Measurements from ENCODE around the gene RGS6. TPM values are rescaled to one million over a fixed set of nuclear protein-coding genes. Genes with fewer than 3 reads are reported as not detected.
A peak's percentile ranks its signal among the peaks of the same experiment; 100 is the strongest.

Gene RGS6
- total RNA-seq, 1 experiment from 2014 or later, result not detected

- H3K4me3 Mint-ChIP-seq (ENCODE audit: unreplicated experiment), result no peak overlapping the region
- no peak for DNase-seq (ENCODE audit: unreplicated experiment)
- ChIA-PET CTCF (no interaction called here), POLR2A (no interaction called here)
- peaks cover 68% of the 10 kb centered on the region for H3K27me3 Mint-ChIP-seq (ENCODE audit: insufficient read depth, unreplicated experiment)
- intact Hi-C loops (cut with micrococcal nuclease), result no loop called here
- no peak overlapping the region for H3K27ac Mint-ChIP-seq (ENCODE audit: low read depth, unreplicated experiment)
- H3K36me3 Mint-ChIP-seq (ENCODE audit: insufficient read depth, unreplicated experiment), result no peaks in the 10 kb centered on the region
- TF ChIP-seq, protein P1, sequence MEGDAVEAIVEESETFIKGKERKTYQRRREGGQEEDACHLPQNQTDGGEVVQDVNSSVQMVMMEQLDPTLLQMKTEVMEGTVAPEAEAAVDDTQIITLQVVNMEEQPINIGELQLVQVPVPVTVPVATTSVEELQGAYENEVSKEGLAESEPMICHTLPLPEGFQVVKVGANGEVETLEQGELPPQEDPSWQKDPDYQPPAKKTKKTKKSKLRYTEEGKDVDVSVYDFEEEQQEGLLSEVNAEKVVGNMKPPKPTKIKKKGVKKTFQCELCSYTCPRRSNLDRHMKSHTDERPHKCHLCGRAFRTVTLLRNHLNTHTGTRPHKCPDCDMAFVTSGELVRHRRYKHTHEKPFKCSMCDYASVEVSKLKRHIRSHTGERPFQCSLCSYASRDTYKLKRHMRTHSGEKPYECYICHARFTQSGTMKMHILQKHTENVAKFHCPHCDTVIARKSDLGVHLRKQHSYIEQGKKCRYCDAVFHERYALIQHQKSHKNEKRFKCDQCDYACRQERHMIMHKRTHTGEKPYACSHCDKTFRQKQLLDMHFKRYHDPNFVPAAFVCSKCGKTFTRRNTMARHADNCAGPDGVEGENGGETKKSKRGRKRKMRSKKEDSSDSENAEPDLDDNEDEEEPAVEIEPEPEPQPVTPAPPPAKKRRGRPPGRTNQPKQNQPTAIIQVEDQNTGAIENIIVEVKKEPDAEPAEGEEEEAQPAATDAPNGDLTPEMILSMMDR (IDR thresholded peaks at IDR 0.05; ENCODE audit: unreplicated experiment), result no peak
- peaks cover 5% of the 10 kb centered on the region for H3K4me1 Mint-ChIP-seq (ENCODE audit: insufficient read depth, unreplicated experiment)
- no peaks in the 10 kb centered on the region for H3K9me3 Mint-ChIP-seq (ENCODE audit: unreplicated experiment)
- no TSS peak for BruUV-seq (replicated peaks)
Observed at GRCh38 chr14:72377016-72377415, 444.8 kb downstream of the RGS6 start.

DNA sequence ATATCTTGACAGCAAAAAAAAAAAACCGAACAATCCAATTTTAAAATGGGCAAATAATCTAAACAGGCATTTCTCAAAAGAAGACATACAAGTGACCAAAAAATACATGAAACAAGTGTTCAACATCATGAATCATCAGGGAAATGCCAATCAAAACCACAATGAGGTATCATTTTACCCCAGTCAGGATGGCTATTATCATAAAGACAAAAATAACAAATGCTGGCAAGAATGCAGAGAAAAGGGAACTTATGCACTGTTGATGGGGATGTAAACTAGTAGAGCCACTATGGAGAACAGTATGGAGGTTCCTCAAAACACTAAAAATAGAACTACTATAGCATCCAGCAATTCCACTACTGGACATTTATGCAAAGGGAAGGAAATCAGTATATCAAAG, 448.2 kb downstream of the RGS6 start:
- CTCF ChIA-PET, result no interaction called here
- H3K4me1 Mint-ChIP-seq (ENCODE audit: insufficient read depth, unreplicated experiment), result peaks cover 5% of the 10 kb centered on the region
- no peaks in the 10 kb centered on the region for H3K9me3 Mint-ChIP-seq (ENCODE audit: unreplicated experiment)
- POLR2A ChIA-PET, result no interaction called here
- DNase-seq (ENCODE audit: unreplicated experiment), result no peak
- H3K4me3 Mint-ChIP-seq (ENCODE audit: unreplicated experiment), result no peak overlapping the region
- TF ChIP-seq, protein P1 (IDR thresholded peaks at IDR 0.05; ENCODE audit: unreplicated experiment), result no peak
- intact Hi-C loops (cut with micrococcal nuclease), result no loop called here
- H3K36me3 Mint-ChIP-seq (ENCODE audit: insufficient read depth, unreplicated experiment), result no peaks in the 10 kb centered on the region
- no peak overlapping the region for H3K27ac Mint-ChIP-seq (ENCODE audit: low read depth, unreplicated experiment)
- peaks cover 63% of the 10 kb centered on the region for H3K27me3 Mint-ChIP-seq (ENCODE audit: insufficient read depth, unreplicated experiment)
- BruUV-seq (replicated peaks), result no TSS peak

DNA sequence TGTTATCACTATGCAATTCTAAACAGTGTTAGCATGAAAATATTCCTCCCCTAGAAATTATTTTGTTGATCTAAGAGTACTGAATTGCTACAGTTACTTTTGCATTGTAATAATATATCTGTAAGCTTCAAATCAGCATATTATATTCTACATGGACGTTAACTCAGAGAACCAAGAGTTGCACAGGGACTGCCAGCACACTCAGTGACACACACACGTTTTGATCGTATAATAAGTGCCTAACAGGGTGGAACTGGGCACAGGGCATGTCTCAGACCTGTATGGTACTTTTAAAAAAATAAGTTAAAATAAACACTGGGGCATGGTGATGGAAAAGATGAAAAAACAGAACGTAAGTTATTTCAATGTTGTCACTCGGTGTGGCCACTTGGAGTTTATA, 451.6 kb downstream of the RGS6 start:
- POLR2A ChIA-PET, result no interaction called here
- DNase-seq (ENCODE audit: unreplicated experiment), result no peak
- H3K27ac Mint-ChIP-seq (ENCODE audit: low read depth, unreplicated experiment), result no peak overlapping the region
- H3K9me3 Mint-ChIP-seq (ENCODE audit: unreplicated experiment), result no peaks in the 10 kb centered on the region
- peak overlapping the region; percentile 41 for H3K4me3 Mint-ChIP-seq (ENCODE audit: unreplicated experiment)
- intact Hi-C loops (cut with micrococcal nuclease), result no loop called here
- CTCF ChIA-PET, result no interaction called here
- peaks cover 64% of the 10 kb centered on the region for H3K27me3 Mint-ChIP-seq (ENCODE audit: insufficient read depth, unreplicated experiment)
- no peaks in the 10 kb centered on the region for H3K36me3 Mint-ChIP-seq (ENCODE audit: insufficient read depth, unreplicated experiment)
- TF ChIP-seq, protein P1 (IDR thresholded peaks at IDR 0.05; ENCODE audit: unreplicated experiment), result no peak
- no peaks in the 10 kb centered on the region for H3K4me1 Mint-ChIP-seq (ENCODE audit: insufficient read depth, unreplicated experiment)
- no TSS peak for BruUV-seq (replicated peaks)

DNA sequence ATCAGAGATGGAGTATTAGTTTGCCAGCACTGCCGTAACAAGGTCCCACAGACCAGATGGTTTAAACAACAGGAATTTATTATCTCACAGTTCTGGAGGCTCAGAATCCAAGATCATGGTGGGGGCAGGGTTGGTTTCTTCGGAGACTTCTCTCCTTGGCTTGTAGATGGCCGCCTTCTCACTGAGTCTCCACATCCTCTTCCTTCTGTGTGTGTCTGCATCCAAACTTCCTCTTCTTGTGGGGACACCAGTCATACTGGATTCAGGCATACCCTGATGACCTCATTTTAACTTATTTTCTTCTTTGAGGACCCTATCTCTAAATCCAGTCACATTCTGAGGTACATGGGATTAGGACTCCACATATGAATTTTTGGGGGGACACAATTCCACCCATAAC, 455.5 kb downstream of the RGS6 start:
- Mint-ChIP-seq H3K4me1 (ENCODE audit: insufficient read depth, unreplicated experiment) (no peaks in the 10 kb centered on the region), H3K36me3 (ENCODE audit: insufficient read depth, unreplicated experiment) (no peaks in the 10 kb centered on the region), H3K27me3 (ENCODE audit: insufficient read depth, unreplicated experiment) (peaks cover 76% of the 10 kb centered on the region), H3K27ac (ENCODE audit: low read depth, unreplicated experiment) (no peak overlapping the region), H3K9me3 (ENCODE audit: unreplicated experiment) (no peaks in the 10 kb centered on the region), H3K4me3 (ENCODE audit: unreplicated experiment) (no peak overlapping the region)
- intact Hi-C loops (cut with micrococcal nuclease), result no loop called here
- ChIA-PET CTCF (no interaction called here), POLR2A (interaction anchor here (0.7 kb wide), 1 partner anchor 639 kb away, joined by 3 read pairs; no protein-coding TSS in a partner anchor)
- TF ChIP-seq, protein P1 (IDR thresholded peaks at IDR 0.05; ENCODE audit: unreplicated experiment), result no peak
- DNase-seq (ENCODE audit: unreplicated experiment), result no peak
- no TSS peak for BruUV-seq (replicated peaks)

All from MCF 10A (cell line).